Testis (tissue), 3 donors: Measurements from ENCODE around the gene MPPED1. TPM values are rescaled to one million over a fixed set of nuclear protein-coding genes. Genes with fewer than 3 reads are reported as not detected.

Experiments used
- DNase-seq: peaks from one replicate; pipeline ENCODE4 v3.0.0-alpha.2; 2019
- H3K27ac ChIP-seq, 2 donors: fragments of 200-600 bp; sonication (generic); one replicate each; pipeline ENCODE4 v1.5.1; 2019
- H3K27me3 ChIP-seq: fragments of 200-600 bp; sonication (generic); one replicate; pipeline ENCODE4 v1.5.1; 2019
- H3K36me3 ChIP-seq: fragments of 200-600 bp; sonication (generic); one replicate; pipeline ENCODE4 v1.5.1; 2017; ENCODE audit warnings: low read depth; ENCODE audit errors: missing control alignments
- H3K4me1 ChIP-seq: fragments of 200-600 bp; sonication (generic); one replicate; pipeline ENCODE4 v1.5.1; 2019
- H3K4me3 ChIP-seq, 2 donors: fragments of 200-600 bp; sonication (generic); one replicate each; pipeline ENCODE4 v1.5.1; 2017 to 2019
- H3K9me3 ChIP-seq: fragments of 200-600 bp; sonication (generic); one replicate; pipeline ENCODE4 v1.5.1; 2017
- POLR2A ChIP-seq: fragments of 450-650 bp; IDR thresholded peaks from one replicate; pipeline ENCODE4 v1.6.1; 2017; ENCODE audit warnings: antibody characterized with exemption, mild to moderate bottlenecking, moderate library complexity
- WGBS, 2 donors: methylation state at CpG; one replicate each; pipeline ENCODE4 v1.1.5; 2018; 5-methylcytosine and 5-hydroxymethylcytosine counted together
- intact Hi-C: fragments of 100-400 bp; cut with DNase I; formaldehyde crosslinking; loops from one replicate; pipeline ENCODE4 v1.15.1; 2023; ENCODE audit warnings: low total_unique reads
- polyA plus RNA-seq: library from polyadenylated mRNA; stranded (reverse); fragments of 350-450 nt; fragmentation: Illumina TruSeq; extraction: RNeasy Lipid Tissue Mini Kit (QIAGEN cat#74804); gene quantifications from one replicate; pipeline ENCODE4 v1.2.3, GENCODE V29; 2014; ENCODE audit warnings: low read depth, low replicate concordance; ENCODE audit not compliant: insufficient read depth
- total RNA-seq, 2 donors: library from RNA; depleted of rRNA; stranded (reverse); fragments of >200 nt; gene quantifications; one replicate each; pipeline ENCODE4 v1.2.3, GENCODE V29; 2016
- TF ChIP-seq, protein P1 (sequence below), 3 experiments: fragments of 450-650 bp in 2 of 3; fragments of 200-600 bp in 1 of 3; sonication (generic) in 1 of 3; IDR thresholded peaks; one replicate each; pipeline ENCODE4 v1.5.1; 2016 to 2019; ENCODE audit warnings: antibody characterized with exemption in 3 of 3, mild to moderate bottlenecking in 2 of 3, moderate library complexity in 1 of 3

Gene MPPED1
- total and polyA plus RNA-seq, 3 donors from 2014 or later = 1.3 to 5.9 (median 4.1) TPM

DNA sequence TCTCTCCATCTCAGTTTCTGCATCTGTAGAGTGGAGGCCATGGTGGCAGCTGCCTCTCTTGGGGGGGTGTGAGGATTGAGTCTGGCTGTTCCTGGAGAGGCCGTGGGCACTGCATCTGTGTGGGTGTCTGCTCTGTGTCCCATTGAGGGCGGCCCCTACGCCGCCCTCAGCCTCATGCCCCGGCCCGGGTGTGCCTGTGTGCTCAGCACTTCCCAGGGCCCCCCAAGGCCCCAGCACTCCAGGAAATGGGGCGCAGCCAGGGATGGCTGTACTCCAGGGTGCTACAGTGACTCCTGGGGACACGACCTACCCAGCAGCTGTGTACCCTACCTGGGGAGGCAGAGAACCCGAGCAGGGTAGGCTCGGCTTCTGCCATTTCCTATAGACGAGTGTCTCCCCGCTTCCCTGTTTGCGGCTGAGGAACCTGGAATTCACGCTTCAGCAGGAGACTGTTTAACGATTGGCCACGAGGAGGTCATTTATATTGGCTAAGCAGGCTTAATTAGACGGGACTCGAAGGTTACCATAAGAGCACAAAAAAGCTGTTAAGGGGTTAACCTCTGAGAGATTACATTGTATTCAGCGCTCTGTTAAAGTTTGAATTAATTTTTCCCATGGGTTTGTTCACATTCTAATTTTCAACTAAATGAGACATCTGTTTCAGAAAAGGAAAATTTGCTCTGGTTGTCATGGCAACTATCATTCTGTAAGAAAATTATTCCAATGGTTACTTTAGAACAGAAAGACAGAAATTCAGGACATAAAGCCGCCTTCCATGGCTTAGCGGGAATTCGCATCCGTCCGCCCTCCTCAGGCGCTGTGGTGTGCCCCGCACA is 76.4 kb downstream of the MPPED1 start:
- H3K27me3 ChIP-seq = no peaks in the 10 kb centered on the region
- peaks cover 13% of the 10 kb centered on the region for H3K4me1 ChIP-seq
- intact Hi-C loops = no loop called here
- DNase-seq = no peak
- WGBS, 2 donors = 46 to 47% methylated on average over 23 to 26 of the region's 26 CpGs
- TF ChIP-seq, protein P1, sequence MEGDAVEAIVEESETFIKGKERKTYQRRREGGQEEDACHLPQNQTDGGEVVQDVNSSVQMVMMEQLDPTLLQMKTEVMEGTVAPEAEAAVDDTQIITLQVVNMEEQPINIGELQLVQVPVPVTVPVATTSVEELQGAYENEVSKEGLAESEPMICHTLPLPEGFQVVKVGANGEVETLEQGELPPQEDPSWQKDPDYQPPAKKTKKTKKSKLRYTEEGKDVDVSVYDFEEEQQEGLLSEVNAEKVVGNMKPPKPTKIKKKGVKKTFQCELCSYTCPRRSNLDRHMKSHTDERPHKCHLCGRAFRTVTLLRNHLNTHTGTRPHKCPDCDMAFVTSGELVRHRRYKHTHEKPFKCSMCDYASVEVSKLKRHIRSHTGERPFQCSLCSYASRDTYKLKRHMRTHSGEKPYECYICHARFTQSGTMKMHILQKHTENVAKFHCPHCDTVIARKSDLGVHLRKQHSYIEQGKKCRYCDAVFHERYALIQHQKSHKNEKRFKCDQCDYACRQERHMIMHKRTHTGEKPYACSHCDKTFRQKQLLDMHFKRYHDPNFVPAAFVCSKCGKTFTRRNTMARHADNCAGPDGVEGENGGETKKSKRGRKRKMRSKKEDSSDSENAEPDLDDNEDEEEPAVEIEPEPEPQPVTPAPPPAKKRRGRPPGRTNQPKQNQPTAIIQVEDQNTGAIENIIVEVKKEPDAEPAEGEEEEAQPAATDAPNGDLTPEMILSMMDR (IDR thresholded peaks at IDR 0.05) = no peak
- TF ChIP-seq POLR2A = no peak
- H3K9me3 ChIP-seq = no peaks in the 10 kb centered on the region
- H3K4me3 ChIP-seq = no peak overlapping the region
- no peaks in the 10 kb centered on the region for H3K36me3 ChIP-seq
- no peak overlapping the region for H3K27ac ChIP-seq

DNA sequence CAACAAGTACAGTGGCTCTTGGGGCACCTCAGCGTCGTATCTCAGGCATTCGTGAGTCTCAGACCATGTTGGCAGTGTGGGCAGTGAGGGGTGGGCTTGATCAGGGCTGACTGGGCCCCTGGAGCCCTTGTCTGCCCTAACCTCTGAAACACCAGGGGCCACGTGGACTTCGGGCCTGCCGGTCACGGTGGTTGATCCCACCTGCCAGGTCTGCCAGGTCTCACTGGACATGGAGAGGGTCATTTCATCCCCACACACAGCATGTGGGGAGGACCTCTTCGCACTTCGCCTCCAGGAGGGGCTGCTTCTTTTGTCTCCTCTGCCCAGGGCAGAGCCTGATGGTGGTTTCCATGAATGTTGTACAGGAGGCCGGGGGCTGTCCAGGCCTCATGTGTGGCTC is 77.1 kb downstream of the MPPED1 start:
- no peak for TF ChIP-seq POLR2A
- TF ChIP-seq, protein P1 (IDR thresholded peaks at IDR 0.05) = no peak
- H3K4me3 ChIP-seq = no peak overlapping the region
- no peaks in the 10 kb centered on the region for H3K9me3 ChIP-seq
- no peaks in the 10 kb centered on the region for H3K36me3 ChIP-seq
- H3K27ac ChIP-seq = no peak overlapping the region
- 77 to 86% methylated on average over 8 to 10 of the region's 10 CpGs for WGBS, 2 donors
- no peak for DNase-seq
- no peaks in the 10 kb centered on the region for H3K27me3 ChIP-seq
- intact Hi-C loops = no loop called here
- H3K4me1 ChIP-seq = peaks cover 13% of the 10 kb centered on the region

DNA sequence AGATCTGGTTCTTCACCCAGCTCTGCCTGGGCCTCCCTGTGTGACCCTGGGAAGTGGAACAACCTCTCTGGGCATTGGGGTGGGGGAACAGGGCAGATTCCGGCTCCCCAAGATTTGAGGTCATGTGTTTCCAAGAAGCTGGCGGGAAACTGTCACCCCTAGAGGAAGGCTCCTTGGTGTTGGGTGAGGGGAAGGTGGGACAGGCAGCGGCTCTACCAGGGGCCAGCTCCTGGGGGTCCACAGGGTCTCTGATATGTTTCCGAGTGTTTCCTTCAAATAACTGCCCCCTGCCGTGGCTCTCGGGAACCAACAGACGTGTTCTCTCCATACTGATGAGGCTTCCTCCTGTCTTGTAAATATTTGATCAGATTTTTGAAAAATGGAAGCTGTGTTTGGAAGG is 78.5 kb downstream of the MPPED1 start:
- no peaks in the 10 kb centered on the region for H3K27me3 ChIP-seq
- peaks cover 13% of the 10 kb centered on the region for H3K4me1 ChIP-seq
- DNase-seq = no peak
- H3K4me3 ChIP-seq = no peak overlapping the region
- intact Hi-C loops = no loop called here
- H3K36me3 ChIP-seq = no peaks in the 10 kb centered on the region
- no peaks in the 10 kb centered on the region for H3K9me3 ChIP-seq
- no peak overlapping the region for H3K27ac ChIP-seq
- WGBS, 2 donors = 91 to 94% methylated on average over 6 to 7 of the region's 7 CpGs
- TF ChIP-seq, protein P1 (IDR thresholded peaks at IDR 0.05) = no peak
- no peak for TF ChIP-seq POLR2A

DNA sequence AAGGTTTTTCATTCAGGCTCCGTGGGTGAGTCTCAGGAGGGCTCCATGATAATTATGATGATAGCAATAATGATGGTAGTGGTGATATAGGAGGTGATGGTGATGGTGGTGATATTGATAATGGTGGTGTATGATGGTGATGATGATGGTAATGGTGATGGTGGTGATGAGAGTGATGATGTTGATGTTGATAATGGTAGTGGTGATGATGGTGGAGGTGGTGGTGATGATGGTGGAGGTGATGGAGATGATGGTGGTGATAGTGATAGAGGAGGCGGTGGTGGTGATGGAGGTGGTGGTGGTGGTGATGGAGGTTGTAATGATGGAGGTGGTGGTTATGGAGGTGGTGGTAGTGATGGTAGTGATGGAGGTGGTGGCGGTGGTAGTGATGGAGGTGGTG is 79.4 kb downstream of the MPPED1 start:
- no peaks in the 10 kb centered on the region for H3K36me3 ChIP-seq
- 61 to 65% methylated on average over 3 of the region's 3 CpGs for WGBS, 2 donors
- no peaks in the 10 kb centered on the region for H3K27me3 ChIP-seq
- H3K4me3 ChIP-seq = no peak overlapping the region
- no peaks in the 10 kb centered on the region for H3K9me3 ChIP-seq
- DNase-seq = no peak
- TF ChIP-seq, protein P1 (IDR thresholded peaks at IDR 0.05) = no peak
- TF ChIP-seq POLR2A = no peak
- intact Hi-C loops = no loop called here
- peaks cover 13% of the 10 kb centered on the region for H3K4me1 ChIP-seq
- H3K27ac ChIP-seq = no peak overlapping the region

DNA sequence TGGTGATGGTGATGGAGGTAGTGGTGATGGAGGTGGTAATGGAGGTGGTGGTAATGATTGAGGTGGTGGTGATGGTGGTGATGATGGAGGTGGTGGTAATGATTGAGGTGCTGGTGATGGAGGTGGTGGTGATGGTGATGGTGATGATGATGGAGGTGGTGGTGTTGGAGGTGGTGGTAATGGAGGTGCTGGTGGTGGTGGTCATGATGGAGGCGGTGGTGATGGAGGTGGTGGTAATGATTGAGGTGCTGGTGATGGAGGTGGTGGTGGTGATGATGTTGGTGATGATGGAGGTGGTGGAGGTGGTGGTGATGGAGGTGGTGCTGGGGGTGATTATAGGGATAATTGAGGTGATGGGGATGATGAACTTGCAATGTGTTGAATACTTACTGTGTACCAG is 79.9 kb downstream of the MPPED1 start:
- Histone ChIP-seq H3K36me3 (no peaks in the 10 kb centered on the region), H3K27me3 (no peaks in the 10 kb centered on the region), H3K9me3 (no peaks in the 10 kb centered on the region), H3K4me1 (peaks cover 13% of the 10 kb centered on the region), H3K27ac (no peak overlapping the region), H3K4me3 (no peak overlapping the region)
- intact Hi-C loops = no loop called here
- 96 to 100% methylated on average over 1 of the region's 1 CpG for WGBS, 2 donors
- DNase-seq = no peak
- TF ChIP-seq POLR2A = no peak
- TF ChIP-seq, protein P1 (IDR thresholded peaks at IDR 0.05) = no peak
